HepG2 (cell line): Measurements from ENCODE around the gene DPYD. TPM values are rescaled to one million over a fixed set of nuclear protein-coding genes. Genes with fewer than 3 reads are reported as not detected.

Source experiments
- ATAC-seq: fragments of 200-7000 bp; cut with Tn5 transposase; 3 replicates; pipeline ENCODE4 v1.9.1; 2020; ENCODE audit warnings: mild to moderate bottlenecking, moderate library complexity
- BruUV-seq: library from RNA; stranded (reverse); fragments of 400-500 nt; replicated peaks from 2 replicates; lab custom pipeline; 2021; lab: Mats Ljungman, UMichigan
- CTCF ChIA-PET: fragments of 300-600 bp; formaldehyde crosslinking; extraction: SDS; loops from one replicate; lab custom pipeline; 2021; ENCODE audit warnings: low total read pairs, inconsistent platforms, low intra/inter-chr PET ratio; lab: Yijun Ruan, JAX
- POLR2A ChIA-PET: fragments of 350-600 bp; sonication (Branson Sonifier 250); formaldehyde crosslinking; loops from one replicate; lab custom pipeline; 2020; ENCODE audit warnings: antibody characterized with exemption, inconsistent platforms; lab: Yijun Ruan, JAX
- DNase-seq: peaks from one replicate; pipeline ENCODE4 v3.0.0-alpha.2; 2015; ENCODE audit warnings: low spot score
- FAIRE-seq: peaks from 3 replicates; lab custom pipeline; 2011; peaks lifted over from hg19 to GRCh38; lab: Jason Lieb, UNC
- H2AFZ ChIP-seq: one replicate; pipeline ENCODE4 v1.6.1; 2011; ENCODE audit warnings: low read length, inconsistent platforms
- H3K27ac ChIP-seq: fragments of 300-600 bp; 3 replicates; pipeline ENCODE4 v1.8.0; 2011; ENCODE audit warnings: mixed run types, mild to moderate bottlenecking, mixed read lengths, low read length, inconsistent platforms; ENCODE audit not compliant: insufficient read depth; ENCODE audit errors: extremely low read length
- H3K27me3 ChIP-seq, 2 experiments: fragments of 200-600 bp in 1 of 2; 2 replicates in 1 of 2; 3 replicates in 1 of 2; pipeline versions ENCODE4 v1.6.0 to v1.8.0; 2011; ENCODE audit warnings: low read length in 2 of 2, mild to moderate bottlenecking in 2 of 2, moderate library complexity in 2 of 2, inconsistent platforms in 1 of 2; ENCODE audit not compliant: insufficient read depth in 2 of 2, control insufficient read depth in 1 of 2
- H3K36me3 ChIP-seq, 2 experiments: fragments of 200-600 bp in 1 of 2; replicated peaks in 1 of 2; 2 replicates in 1 of 2; 3 replicates in 1 of 2; pipeline versions ENCODE4 v1.5.1 to v1.8.0; 2011; ENCODE audit warnings: low read length in 2 of 2, inconsistent platforms in 1 of 2; ENCODE audit not compliant: insufficient read depth in 2 of 2, control insufficient read depth in 1 of 2
- H3K4me1 ChIP-seq: 2 replicates; pipeline ENCODE4 v1.5.1; 2012; ENCODE audit warnings: low read length, inconsistent platforms; ENCODE audit not compliant: insufficient read depth
- H3K4me2 ChIP-seq: 2 replicates; pipeline ENCODE4 v1.6.0; 2011; ENCODE audit warnings: low read depth, low read length, inconsistent platforms
- H3K4me3 ChIP-seq, 3 experiments: fragments of 200-600 bp in 1 of 3; sonication (generic), shearing (Covaris generic) in 1 of 3; replicated peaks in 1 of 3; 2 replicates each; pipeline ENCODE4 v1.5.1; 2011 to 2016; ENCODE audit warnings: low read length in 3 of 3, inconsistent platforms in 2 of 3, low read depth in 2 of 3, mild to moderate bottlenecking in 2 of 3, control low read depth in 1 of 3, mixed read lengths in 1 of 3; ENCODE audit not compliant: insufficient read depth in 1 of 3
- H3K79me2 ChIP-seq: one replicate; pipeline ENCODE4 v1.6.1; 2011; ENCODE audit warnings: low read length, inconsistent platforms; ENCODE audit not compliant: insufficient read depth
- H3K9ac ChIP-seq: 2 replicates; pipeline ENCODE4 v1.6.0; 2011; ENCODE audit warnings: mild to moderate bottlenecking, low read depth, low read length, inconsistent platforms; ENCODE audit not compliant: insufficient read depth
- H3K9me3 ChIP-seq: 2 replicates; pipeline ENCODE4 v1.5.1; 2012; ENCODE audit warnings: mild to moderate bottlenecking, low read length
- H4K20me1 ChIP-seq: 2 replicates; pipeline ENCODE4 v1.6.0; 2011; ENCODE audit warnings: inconsistent platforms, mild to moderate bottlenecking, low read length, moderate library complexity; ENCODE audit not compliant: insufficient read depth
- DPF2 ChIP-seq: sonication (generic); formaldehyde crosslinking; IDR thresholded peaks from 2 replicates; pipeline ENCODE4 v1.4.0; 2020; ENCODE audit warnings: mild to moderate bottlenecking, low read depth, missing genetic modification reagents, borderline replicate concordance
- HNRNPH1 ChIP-seq: fragments of 200-400 bp; formaldehyde crosslinking; optimal IDR thresholded peaks from 2 replicates; pipeline ENCODE3; 2017; ENCODE audit warnings: mild to moderate bottlenecking, low read depth, low read length
- NFE2 ChIP-seq: sonication (generic); formaldehyde crosslinking; IDR thresholded peaks from 2 replicates; pipeline ENCODE4 v1.4.0; 2020; ENCODE audit warnings: missing genetic modification reagents
- PBX3 ChIP-seq: sonication (generic); formaldehyde crosslinking; IDR thresholded peaks from 2 replicates; pipeline ENCODE4 v1.8.1; 2023; ENCODE audit warnings: missing genetic modification reagents, inconsistent platforms, borderline replicate concordance
- ZBTB14 ChIP-seq: sonication (generic); formaldehyde crosslinking; IDR thresholded peaks from 2 replicates; pipeline ENCODE4 v1.4.0; 2020; ENCODE audit warnings: missing genetic modification reagents
- ZNF253 ChIP-seq: sonication (generic); formaldehyde crosslinking; IDR thresholded peaks from 2 replicates; pipeline ENCODE4 v1.8.0; 2022; ENCODE audit warnings: mild to moderate bottlenecking, missing genetic modification reagents, borderline replicate concordance
- ZNF318 ChIP-seq: sonication (generic); formaldehyde crosslinking; IDR thresholded peaks from 2 replicates; pipeline ENCODE4 v1.4.0; 2020; ENCODE audit warnings: mild to moderate bottlenecking, missing genetic modification reagents
- ZNF558 ChIP-seq: sonication (generic); formaldehyde crosslinking; IDR thresholded peaks from 2 replicates; pipeline ENCODE4 v1.9.0; 2022; ENCODE audit warnings: mild to moderate bottlenecking, missing genetic modification reagents, borderline replicate concordance
- ZNF580 ChIP-seq: IDR thresholded peaks from 2 replicates; pipeline ENCODE4 v1.6.1; 2016; ENCODE audit warnings: low read depth, borderline replicate concordance
- ZSCAN22 ChIP-seq: sonication (generic); formaldehyde crosslinking; IDR thresholded peaks from 2 replicates; pipeline ENCODE4 v1.4.0; 2020; ENCODE audit warnings: mild to moderate bottlenecking, missing genetic modification reagents
- ZSCAN5A ChIP-seq: sonication (generic); formaldehyde crosslinking; IDR thresholded peaks from 2 replicates; pipeline ENCODE4 v1.8.0; 2022; ENCODE audit warnings: mild to moderate bottlenecking, missing genetic modification reagents, borderline replicate concordance
- WGBS: methylation state at CpG from one replicate; pipeline ENCODE4 v1.1.6; 2017; ENCODE audit warnings: low lambda C conversion rate; 5-methylcytosine and 5-hydroxymethylcytosine counted together
- in situ Hi-C: cut with HindIII; loops from 2 replicates; pipeline ENCODE4 v1.10.0; 2017; ENCODE audit warnings: low pct_unique_long_range_greater_than_20kb; ENCODE audit not compliant: extremely low pct_ligation_motif_present
- intact Hi-C: fragments of 100-400 bp; cut with micrococcal nuclease; formaldehyde crosslinking; loops from one replicate; pipeline ENCODE4 v1.10.0; 2022; ENCODE audit not compliant: unreplicated experiment
- polyA plus RNA-seq, 8 experiments: library from polyadenylated mRNA; depleted of rRNA in 3 of 8; stranded (reverse) in 7 of 8; unstranded in 1 of 8; fragments of >200 nt; fragmentation: Illumina TruSeq in 4 of 8; extraction: Trizol in 4 of 8; gene quantifications; 2 replicates each; pipeline versions ENCODE4 v1.2.1 to v1.2.3, GENCODE V29; 2011 to 2016; ENCODE audit warnings: low read depth in 4 of 8, missing spikeins in 1 of 8, mixed read lengths in 1 of 8; ENCODE audit not compliant: insufficient read depth in 1 of 8
- total RNA-seq, 5 experiments: library from RNA; depleted of rRNA; stranded (reverse); fragments of >200 nt; fragmentation: Illumina TruSeq; extraction: Trizol; gene quantifications; 2 replicates each; pipeline ENCODE4 v1.2.3, GENCODE V29; 2016; ENCODE audit warnings: low read depth in 1 of 5

Gene DPYD
- total and polyA plus RNA-seq, 2 of the 13 experiments (the other 11 are each of a cell fraction or from before 2014, with no cell fraction given): 1.3 to 3.4 TPM

GRCh38 chr1:97875996-97876395, 44.8 kb downstream of the DPYD start (continued):
- no peak for TF ChIP-seq ZBTB14
- TF ChIP-seq ZSCAN5A: no peak
- TF ChIP-seq HNRNPH1: no peak
- TF ChIP-seq PBX3 (CRISPR knock-in tag): no peak
- no peak for TF ChIP-seq ZNF253 (CRISPR knock-in tag)
- TF ChIP-seq ZNF558 (CRISPR knock-in tag): no peak

GRCh38 chr1:97870589-97870988, 50.2 kb downstream of the DPYD start:
- intact Hi-C loops (no loop called here), in situ Hi-C loops (no loop called here)
- no peaks in the 10 kb centered on the region for H4K20me1 ChIP-seq
- no peak overlapping the region for H3K4me2 ChIP-seq
- no peak overlapping the region for H2AFZ ChIP-seq
- WGBS: 78% methylated on average over 7 of the region's 7 CpGs
- H3K27ac ChIP-seq: no peak overlapping the region
- no peak for FAIRE-seq
- H3K9ac ChIP-seq: no peak overlapping the region
- no peaks in the 10 kb centered on the region for H3K4me1 ChIP-seq
- no peaks in the 10 kb centered on the region for H3K27me3 ChIP-seq
- no peaks in the 10 kb centered on the region for H3K79me2 ChIP-seq
- H3K9me3 ChIP-seq: no peaks in the 10 kb centered on the region
- no peak for DNase-seq
- ChIA-PET CTCF (no interaction called here), POLR2A (no interaction called here)
- ATAC-seq: no peak
- no TSS peak for BruUV-seq
- H3K36me3 ChIP-seq: no peaks in the 10 kb centered on the region
- no peak overlapping the region for H3K4me3 ChIP-seq
- TF ChIP-seq NFE2 (CRISPR knock-in tag): no peak
- TF ChIP-seq ZNF318 (CRISPR knock-in tag): no peak
- no peak for TF ChIP-seq DPF2 (CRISPR knock-in tag)
- no peak for TF ChIP-seq ZNF580 (CRISPR knock-in tag)
- no peak for TF ChIP-seq ZSCAN22 (CRISPR knock-in tag)
